GM18511 (cell line): ENCODE data around the gene NSL1.

ENCODE experiments used
- ATAC-seq: cut with Tn5 transposase; IDR thresholded peaks from one replicate; pipeline ENCODE4 v1.9.1; 2021; ENCODE audit warnings: mild to moderate bottlenecking, moderate library complexity; ENCODE audit not compliant: unreplicated experiment

Gene NSL1

GRCh38 chr1:212791676-212792395, at the start of gene NSL1, which contains the start of gene TATDN3:
Gene NSL1, minus strand, starts transcription at chr1:212791777. Its CDS starts 14 bp downstream, at chr1:212791763.
Gene TATDN3, plus strand, starts transcription at chr1:212791894. Its CDS starts 28 bp downstream, at chr1:212791922.
- peak; percentile 71 for ATAC-seq

GRCh38 chr1:212838145-212838544, 46.6 kb upstream of the NSL1 start:
- ATAC-seq: no peak

GRCh38 chr1:212833211-212834207, 41.9 kb upstream of the NSL1 start:
- ATAC-seq: peak; percentile 88

GRCh38 chr1:212828395-212828794, 36.8 kb upstream of the NSL1 start:
- no peak for ATAC-seq

- ATAC-seq: no peak
Measured at GRCh38 chr1:212827831-212828278, 36.3 kb upstream of the NSL1 start.

- no peak for ATAC-seq
Measured at GRCh38 chr1:212827171-212827776, 35.7 kb upstream of the NSL1 start.

GRCh38 chr1:212825798-212826452, 34.3 kb upstream of the NSL1 start:
- no peak for ATAC-seq

- no peak for ATAC-seq
Measured at GRCh38 chr1:212824201-212824600, 32.6 kb upstream of the NSL1 start.

- ATAC-seq: no peak
Measured at GRCh38 chr1:212822956-212823355, 31.4 kb upstream of the NSL1 start.

GRCh38 chr1:212820969-212821368, 29.4 kb upstream of the NSL1 start:
- ATAC-seq: no peak

- ATAC-seq: peak; percentile 67
Measured at GRCh38 chr1:212819726-212820125, 28.1 kb upstream of the NSL1 start.

- no peak for ATAC-seq
Measured at GRCh38 chr1:212816567-212817278, 25.1 kb upstream of the NSL1 start.

GRCh38 chr1:212814537-212815334, 23.2 kb upstream of the NSL1 start:
- no peak for ATAC-seq

GRCh38 chr1:212805767-212806166, 14.2 kb upstream of the NSL1 start:
- ATAC-seq: peak; percentile 51

- no peak for ATAC-seq
Measured at GRCh38 chr1:212797681-212798080, 6.1 kb upstream of the NSL1 start.

- ATAC-seq: peak; percentile 80
Measured at GRCh38 chr1:212794561-212795014, 3.0 kb upstream of the NSL1 start.

- no peak for ATAC-seq
Measured at GRCh38 chr1:212792396-212792908, 875 bp upstream of the NSL1 start.

GRCh38 chr1:212791261-212791675, 309 bp downstream of the NSL1 start:
- peak; percentile 42 for ATAC-seq

GRCh38 chr1:212785871-212786270, 5.7 kb downstream of the NSL1 start:
- ATAC-seq: no peak
